Measurements from ENCODE around the gene CTF1.

DNA sequence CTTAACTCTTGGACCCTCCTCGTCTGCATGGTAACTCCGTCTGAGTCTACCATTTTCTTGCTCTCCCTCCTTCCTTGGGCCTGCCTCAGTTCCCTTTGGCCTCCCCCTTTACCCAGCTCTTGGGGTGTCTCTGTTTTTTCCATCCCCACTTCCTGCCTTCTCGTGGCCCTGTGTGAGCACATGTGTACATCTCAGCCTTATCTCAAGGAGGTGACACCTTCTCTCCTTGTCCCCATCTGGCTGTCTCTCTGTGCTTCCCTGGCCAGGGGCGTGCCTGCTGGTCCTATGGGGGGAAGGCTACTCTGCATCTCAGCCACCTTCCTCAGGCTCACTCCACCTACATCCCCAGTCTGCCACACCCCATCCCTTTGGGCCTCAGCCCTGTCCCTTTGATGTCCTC lies 6.6 kb downstream of the CTF1 start:
- TF ChIP-seq, protein P1, sequence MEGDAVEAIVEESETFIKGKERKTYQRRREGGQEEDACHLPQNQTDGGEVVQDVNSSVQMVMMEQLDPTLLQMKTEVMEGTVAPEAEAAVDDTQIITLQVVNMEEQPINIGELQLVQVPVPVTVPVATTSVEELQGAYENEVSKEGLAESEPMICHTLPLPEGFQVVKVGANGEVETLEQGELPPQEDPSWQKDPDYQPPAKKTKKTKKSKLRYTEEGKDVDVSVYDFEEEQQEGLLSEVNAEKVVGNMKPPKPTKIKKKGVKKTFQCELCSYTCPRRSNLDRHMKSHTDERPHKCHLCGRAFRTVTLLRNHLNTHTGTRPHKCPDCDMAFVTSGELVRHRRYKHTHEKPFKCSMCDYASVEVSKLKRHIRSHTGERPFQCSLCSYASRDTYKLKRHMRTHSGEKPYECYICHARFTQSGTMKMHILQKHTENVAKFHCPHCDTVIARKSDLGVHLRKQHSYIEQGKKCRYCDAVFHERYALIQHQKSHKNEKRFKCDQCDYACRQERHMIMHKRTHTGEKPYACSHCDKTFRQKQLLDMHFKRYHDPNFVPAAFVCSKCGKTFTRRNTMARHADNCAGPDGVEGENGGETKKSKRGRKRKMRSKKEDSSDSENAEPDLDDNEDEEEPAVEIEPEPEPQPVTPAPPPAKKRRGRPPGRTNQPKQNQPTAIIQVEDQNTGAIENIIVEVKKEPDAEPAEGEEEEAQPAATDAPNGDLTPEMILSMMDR (IDR thresholded peaks at IDR 0.05; ENCODE audit: low read depth, low read length, poor library complexity, severe bottlenecking), result no peak
- TF ChIP-seq EZH2phosphoT487 (IDR thresholded peaks at IDR 0.05; ENCODE audit: borderline replicate concordance, low read length), result no peak

All from DOHH2 (cell line).